GM12878 (cell line): ENCODE measurements around the gene HYOU1. TPM values are rescaled to one million over a fixed set of nuclear protein-coding genes. Genes with fewer than 3 reads are reported as not detected.
A peak's percentile ranks its signal among the peaks of the same experiment; 100 is the strongest.
"Not testable (repeated sequence)": the region's sequence is repeated elsewhere in the genome, so short reads cannot be mapped to it uniquely, and the experiment has no call there.

Experiments used
- ATAC-seq: fragments of 200-7000 bp; cut with Tn5 transposase; 3 replicates; pipeline ENCODE4 v1.9.1; 2020; ENCODE audit warnings: mild to moderate bottlenecking, moderate library complexity
- BruUV-seq: library from RNA; stranded (reverse); fragments of 400-500 nt; replicated peaks from 2 replicates; lab custom pipeline; 2021; lab: Mats Ljungman, UMichigan
- CTCF ChIA-PET: fragments of 300-600 bp; sonication (Branson Sonifier 250); formaldehyde crosslinking; extraction: SDS; loops from one replicate; lab custom pipeline; 2021; ENCODE audit warnings: inconsistent platforms; lab: Yijun Ruan, JAX
- POLR2A ChIA-PET: fragments of 350-600 bp; formaldehyde crosslinking; extraction: SDS; loops from one replicate; lab custom pipeline; 2021; ENCODE audit warnings: inconsistent platforms; lab: Charles Lee
- RAD21 ChIA-PET: fragments of 300-600 bp; sonication (Branson Sonifier 250); formaldehyde crosslinking; loops from one replicate; lab custom pipeline; 2023; ENCODE audit warnings: antibody characterized with exemption; ENCODE audit not compliant: unreplicated experiment; lab: Charles Lee
- SMC1A ChIA-PET: fragments of 300-600 bp; sonication (Branson Sonifier 250); formaldehyde crosslinking; loops from one replicate; lab custom pipeline; 2023; ENCODE audit not compliant: unreplicated experiment, uncharacterized antibody; lab: Charles Lee
- DNase-seq: peaks from one replicate; pipeline ENCODE4 v3.0.0-alpha.2; 2011; ENCODE audit warnings: low read depth, low spot score
- FAIRE-seq: peaks from 3 replicates; lab custom pipeline; 2011; peaks lifted over from hg19 to GRCh38; lab: Jason Lieb, UNC
- H2AFZ ChIP-seq: 2 replicates; pipeline ENCODE4 v1.6.0; 2011; ENCODE audit warnings: low read depth, low read length, control low read depth; ENCODE audit not compliant: control insufficient read depth
- H3K27ac ChIP-seq: 2 replicates; pipeline ENCODE4 v1.5.1; 2011; ENCODE audit warnings: control low read depth; ENCODE audit not compliant: control insufficient read depth, insufficient read depth
- H3K27me3 ChIP-seq, 2 experiments: replicated peaks in 1 of 2; 2 replicates each; pipeline versions ENCODE4 v1.6.0 to v1.6.1; 2011; ENCODE audit warnings: low read length in 1 of 2; ENCODE audit not compliant: control insufficient read depth in 2 of 2, insufficient read depth in 2 of 2
- H3K36me3 ChIP-seq, 2 experiments: 2 replicates each; pipeline ENCODE4 v1.5.1; 2011; ENCODE audit warnings: low read length in 1 of 2; ENCODE audit not compliant: control insufficient read depth in 2 of 2, insufficient read depth in 2 of 2
- H3K4me1 ChIP-seq: 2 replicates; pipeline ENCODE4 v1.6.1; 2011; ENCODE audit warnings: mild to moderate bottlenecking, low read length, moderate library complexity, mixed read lengths; ENCODE audit not compliant: control insufficient read depth, insufficient read depth
- H3K4me2 ChIP-seq: 2 replicates; pipeline ENCODE4 v1.6.0; 2011; ENCODE audit warnings: control low read depth; ENCODE audit not compliant: control insufficient read depth, insufficient read depth
- H3K4me3 ChIP-seq: fragments of 200-600 bp; sonication (generic); 2 replicates; pipeline ENCODE4 v1.5.1; 2016
- H3K79me2 ChIP-seq: 2 replicates; pipeline ENCODE4 v1.6.0; 2011; ENCODE audit warnings: low read length; ENCODE audit not compliant: control insufficient read depth, insufficient read depth
- H3K9ac ChIP-seq: 2 replicates; pipeline ENCODE4 v1.8.0; 2011; ENCODE audit warnings: low read length, control low read depth, mixed read lengths; ENCODE audit not compliant: control insufficient read depth, insufficient read depth
- H3K9me3 ChIP-seq: replicated peaks from 3 replicates; pipeline ENCODE4 v1.5.1; 2011; ENCODE audit warnings: mild to moderate bottlenecking, low read length; ENCODE audit not compliant: control insufficient read depth, insufficient read depth
- H4K20me1 ChIP-seq: 2 replicates; pipeline ENCODE4 v1.6.0; 2011; ENCODE audit not compliant: control insufficient read depth, insufficient read depth
- EED ChIP-seq: sonication (generic); IDR thresholded peaks from 2 replicates; pipeline ENCODE4 v1.6.1; 2016; ENCODE audit warnings: antibody characterized with exemption, low read depth
- LARP7 ChIP-seq: fragments of 450-650 bp; IDR thresholded peaks from 2 replicates; pipeline ENCODE4 v1.6.1; 2017; ENCODE audit warnings: mild to moderate bottlenecking
- NKRF ChIP-seq: fragments of 450-650 bp; conservative IDR thresholded peaks from 2 replicates; pipeline ENCODE4 v1.6.1; 2017; ENCODE audit warnings: mild to moderate bottlenecking, moderate library complexity
- NRF1 ChIP-seq: conservative IDR thresholded peaks from 2 replicates; pipeline ENCODE4 v1.6.1; 2011; ENCODE audit warnings: mild to moderate bottlenecking, low read depth, low read length, improper control_type of control experiment
- POLR2AphosphoS5 ChIP-seq: IDR thresholded peaks from 2 replicates; pipeline ENCODE4 v1.6.1; 2011; ENCODE audit warnings: mild to moderate bottlenecking, low read length, inconsistent platforms
- SMARCA5 ChIP-seq: fragments of 450-650 bp; IDR thresholded peaks from 2 replicates; pipeline ENCODE4 v1.6.1; 2017; ENCODE audit warnings: mild to moderate bottlenecking
- TCF12 ChIP-seq: IDR thresholded peaks from 2 replicates; pipeline ENCODE4 v1.6.1; 2011; ENCODE audit warnings: low read depth, mild to moderate bottlenecking, low read length
- TCF3 ChIP-seq: IDR thresholded peaks from 2 replicates; pipeline ENCODE4 v1.6.1; 2012; ENCODE audit warnings: low read depth, mild to moderate bottlenecking, low read length, borderline replicate concordance; ENCODE audit not compliant: insufficient read depth
- WGBS: methylation state at CpG from one replicate; pipeline ENCODE4 v1.1.6; 2016; ENCODE audit warnings: low lambda C conversion rate; ENCODE audit not compliant: insufficient replicate concordance, insufficient coverage; ENCODE audit errors: missing lambda C conversion rate; 5-methylcytosine and 5-hydroxymethylcytosine counted together
- in situ Hi-C: fragments of 300-500 bp; cut with MboI; formaldehyde crosslinking; loops from 9 replicates; pipeline ENCODE4 v1.14.3; 2018; ENCODE audit warnings: mixed read lengths
- intact Hi-C: fragments of 100-400 bp; cut with micrococcal nuclease; formaldehyde crosslinking; loops from one replicate; pipeline ENCODE4 v1.14.2; 2022; ENCODE audit not compliant: unreplicated experiment
- polyA plus RNA-seq, 11 experiments: library from polyadenylated mRNA; depleted of rRNA in 4 of 11; unstranded in 6 of 11; stranded (reverse) in 5 of 11; fragments of >200 nt; fragmentation: Nextera tagmentation in 4 of 11; fragmentation: Illumina TruSeq in 1 of 11; extraction: Ambion mirVana in 4 of 11; extraction: Trizol in 1 of 11; gene quantifications; 1 replicate in 1 of 11; 2 replicates in 10 of 11; pipeline versions ENCODE4 v1.2.1 to v1.2.3, GENCODE V29; 2011 to 2016; ENCODE audit warnings: inconsistent platforms in 2 of 11, missing spikeins in 2 of 11, low read depth in 1 of 11
- total RNA-seq, 4 experiments: library from RNA; depleted of rRNA in 3 of 4; stranded (reverse); fragments of >200 nt in 3 of 4; fragmentation: Illumina TruSeq in 1 of 4; extraction: Trizol in 1 of 4; gene quantifications; 2 replicates each; pipeline versions ENCODE4 v1.2.1 to v1.2.3, GENCODE V29; 2013 to 2021
- TF ChIP-seq, protein P1 (sequence below): IDR thresholded peaks from 2 replicates; pipeline ENCODE4 v1.6.1; 2011; ENCODE audit warnings: mild to moderate bottlenecking, low read depth, low read length, moderate library complexity; ENCODE audit not compliant: insufficient replicate concordance
- TF ChIP-seq, protein P2 (sequence below): IDR thresholded peaks from 2 replicates; pipeline ENCODE4 v1.6.1; 2012; ENCODE audit warnings: low read depth, low read length, improper control_type of control experiment

The HYOU1 gene
- total and polyA plus RNA-seq, 10 of the 15 experiments (the other 5 are each of a cell fraction or from before 2014, with no cell fraction given): 15.4 to 157 (median 109) TPM

DNA sequence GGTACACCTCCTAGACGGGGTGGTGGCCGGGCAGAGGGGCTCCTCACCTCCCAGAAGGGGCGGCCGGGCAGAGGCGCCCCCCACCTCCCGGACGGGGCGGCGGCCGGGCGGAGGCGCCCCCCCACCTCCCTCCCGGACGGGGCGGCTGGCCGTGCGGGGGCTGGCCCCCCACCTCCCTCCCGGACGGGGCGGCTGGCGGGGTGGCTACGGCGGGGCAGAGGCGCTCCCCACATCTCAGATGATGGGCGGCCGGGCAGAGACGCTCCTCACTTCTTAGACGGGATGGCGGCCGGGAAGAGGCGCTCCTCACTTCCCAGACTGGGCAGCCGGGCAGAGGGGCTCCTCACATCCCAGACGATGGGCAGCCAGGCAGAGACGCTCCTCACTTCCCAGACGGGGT lies 2.1 kb upstream of the HYOU1 start:
- H3K4me2 ChIP-seq, H3K4me1 ChIP-seq, H3K4me3 ChIP-seq, intact Hi-C loops, ATAC-seq, BruUV-seq, H3K9me3 ChIP-seq, FAIRE-seq, H3K9ac ChIP-seq, RAD21 ChIA-PET, H3K36me3 ChIP-seq, in situ Hi-C loops, H3K27ac ChIP-seq, CTCF ChIA-PET, H2AFZ ChIP-seq, DNase-seq, H3K27me3 ChIP-seq, H4K20me1 ChIP-seq, SMC1A ChIA-PET: not testable (repeated sequence)
- 100% methylated on average over 7 of the region's 35 CpGs for WGBS
- POLR2A ChIA-PET: interaction anchor here (0.8 kb wide), 1 partner anchor 36 kb away, joined by 3 read pairs; no protein-coding TSS in a partner anchor
- H3K79me2 ChIP-seq: peaks cover 34% of the 10 kb centered on the region

- Histone ChIP-seq H3K9ac (peak overlapping the region; percentile 85), H3K4me2 (peak overlapping the region; percentile 26), H4K20me1 (no peaks in the 10 kb centered on the region), H3K79me2 (peaks cover 39% of the 10 kb centered on the region), H3K4me1 (peaks cover 24% of the 10 kb centered on the region), H3K4me3 (peak overlapping the region; percentile 85), H3K27me3 (no peaks in the 10 kb centered on the region), H3K27ac (peak overlapping the region; percentile 59), H3K9me3 (no peaks in the 10 kb centered on the region), H3K36me3 (peaks cover 12 to 17% of the 10 kb centered on the region in 2 experiments), H2AFZ (peak overlapping the region; percentile 59)
- ChIA-PET RAD21 (interaction anchor here (0.5 to 2.4 kb wide), 7 partner anchors 11 to 282 kb away, joined by 3 to 9 read pairs (median 4); partner anchors contain the start of genes HMBS and VPS11), POLR2A (interaction anchor here (0.6 to 2.7 kb wide), 16 partner anchors 9 to 625 kb away, joined by 3 to 14 read pairs (median 6); partner anchors contain the start of genes C2CD2L, DPAGT1, HINFP and HMBS), CTCF (interaction anchor here (0.8 to 3.2 kb wide), 13 partner anchors 11 to 227 kb away, joined by 3 to 16 read pairs (median 5); partner anchors contain the start of genes C2CD2L, HMBS, RPS25 and SLC37A4), SMC1A (interaction anchor here (0.7 to 1.5 kb wide), 3 partner anchors 11 to 44 kb away, joined by 3 to 6 read pairs (median 3); partner anchors contain the start of gene VPS11)
- no peak for DNase-seq
- BruUV-seq: no TSS peak
- ATAC-seq: peak; percentile 15
- intact Hi-C loops (loop anchor here (2.0 kb wide), 2 partner anchors 38 kb away; partner anchors contain the start of genes RPS25 and TRAPPC4), in situ Hi-C loops (no loop called here)
- 1% methylated on average over 47 of the region's 48 CpGs for WGBS
- FAIRE-seq: no peak
- TF ChIP-seq POLR2AphosphoS5 (peak; percentile 20; the same call in 1 of the 2 replicates), TCF12 (peak; percentile 76), NRF1 (no peak), EED (0 out of 2 replicates have a peak, but pooled peaks have one; percentile 32), SMARCA5 (no peak), NKRF (0 out of 2 replicates have a peak, but pooled peaks have one; percentile 88), LARP7 (peak; percentile 76), TCF3 (0 out of 2 replicates have a peak, but pooled peaks have one; percentile 33)
- TF ChIP-seq, protein P1, sequence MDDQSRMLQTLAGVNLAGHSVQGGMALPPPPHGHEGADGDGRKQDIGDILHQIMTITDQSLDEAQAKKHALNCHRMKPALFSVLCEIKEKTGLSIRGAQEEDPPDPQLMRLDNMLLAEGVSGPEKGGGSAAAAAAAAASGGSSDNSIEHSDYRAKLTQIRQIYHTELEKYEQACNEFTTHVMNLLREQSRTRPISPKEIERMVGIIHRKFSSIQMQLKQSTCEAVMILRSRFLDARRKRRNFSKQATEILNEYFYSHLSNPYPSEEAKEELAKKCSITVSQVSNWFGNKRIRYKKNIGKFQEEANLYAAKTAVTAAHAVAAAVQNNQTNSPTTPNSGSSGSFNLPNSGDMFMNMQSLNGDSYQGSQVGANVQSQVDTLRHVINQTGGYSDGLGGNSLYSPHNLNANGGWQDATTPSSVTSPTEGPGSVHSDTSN: peak; percentile 34
- TF ChIP-seq, protein P2, sequence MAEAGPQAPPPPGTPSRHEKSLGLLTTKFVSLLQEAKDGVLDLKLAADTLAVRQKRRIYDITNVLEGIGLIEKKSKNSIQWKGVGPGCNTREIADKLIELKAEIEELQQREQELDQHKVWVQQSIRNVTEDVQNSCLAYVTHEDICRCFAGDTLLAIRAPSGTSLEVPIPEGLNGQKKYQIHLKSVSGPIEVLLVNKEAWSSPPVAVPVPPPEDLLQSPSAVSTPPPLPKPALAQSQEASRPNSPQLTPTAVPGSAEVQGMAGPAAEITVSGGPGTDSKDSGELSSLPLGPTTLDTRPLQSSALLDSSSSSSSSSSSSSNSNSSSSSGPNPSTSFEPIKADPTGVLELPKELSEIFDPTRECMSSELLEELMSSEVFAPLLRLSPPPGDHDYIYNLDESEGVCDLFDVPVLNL: no peak
Measured at GRCh38 chr11:119056421-119056999, 495 bp downstream of the HYOU1 start.
